Epithelial cell of alveolus of lung (primary cell): ENCODE data around the gene GATA6. TPM values are rescaled to one million over a fixed set of nuclear protein-coding genes. Genes with fewer than 3 reads are reported as not detected.

ENCODE experiments used
- total RNA-seq: library from RNA; depleted of rRNA; stranded (reverse); fragments of >200 nt; gene quantifications from 2 replicates; pipeline ENCODE4 v1.2.1, GENCODE V29; 2015

Gene GATA6
- 27.4 and 38.5 TPM in 2 replicates for total RNA-seq

DNA sequence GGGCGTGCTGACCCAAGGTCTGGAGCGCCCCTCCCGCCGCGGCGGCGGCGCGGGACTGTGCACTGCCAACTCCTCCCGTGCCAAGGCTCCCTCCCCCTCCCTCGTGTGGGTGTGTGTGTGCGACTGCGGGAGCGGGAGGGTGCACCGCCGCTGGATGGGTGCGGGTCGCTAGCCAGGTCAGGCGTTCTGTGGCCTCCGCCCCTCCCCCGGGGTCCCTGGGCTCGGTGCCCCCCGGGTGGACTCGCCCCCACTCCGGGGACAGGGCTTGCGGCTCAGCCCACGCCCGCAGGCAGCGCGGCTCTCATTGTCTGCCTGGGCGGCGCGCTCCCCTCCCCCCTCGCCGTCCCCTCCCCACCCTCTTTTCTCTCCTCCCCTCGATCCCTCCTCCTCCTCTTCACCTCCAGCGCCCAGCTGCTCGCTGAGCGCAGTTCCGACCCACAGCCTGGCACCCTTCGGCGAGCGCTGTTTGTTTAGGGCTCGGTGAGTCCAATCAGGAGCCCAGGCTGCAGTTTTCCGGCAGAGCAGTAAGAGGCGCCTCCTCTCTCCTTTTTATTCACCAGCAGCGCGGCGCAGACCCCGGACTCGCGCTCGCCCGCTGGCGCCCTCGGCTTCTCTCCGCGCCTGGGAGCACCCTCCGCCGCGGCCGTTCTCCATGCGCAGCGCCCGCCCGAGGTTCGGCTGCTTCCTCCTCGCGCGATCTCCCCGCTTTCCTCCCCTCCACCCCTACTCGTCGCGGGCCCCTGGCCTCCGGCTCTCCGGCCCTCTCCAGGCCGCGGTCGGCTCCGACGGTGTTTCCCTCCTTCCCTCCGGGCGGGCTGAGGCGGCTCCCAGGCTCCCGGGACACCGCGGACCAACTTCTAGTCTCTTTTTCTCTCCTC is at the start of gene GATA6:
GATA6 (plus strand) TSS at position 579 of the 878 bp plus-strand sequence. CDS start 1,556 bp downstream, outside the sequence.

Other genes starting within 250 kb of the GATA6 start
- gene CTAGE1, start 248.3 kb downstream of the GATA6 start, total RNA-seq: 0.13 TPM in 1 of 2 replicates, not detected in the other